Fibroblast of lung (primary cell): ENCODE results near the gene OSGIN1. TPM values are rescaled to one million over a fixed set of nuclear protein-coding genes. Genes with fewer than 3 reads are reported as not detected.

ENCODE experiments used
- DNase-seq, 2 donors: peaks; one replicate each; pipeline versions ENCODE4 v3.0.0 to v3.0.0-alpha.2; 2010; ENCODE audit warnings: low read depth in 2 of 2
- H2AFZ ChIP-seq: 2 replicates; pipeline ENCODE4 v1.5.1; 2012; ENCODE audit warnings: low read length, control low read depth, inconsistent platforms
- H3K27ac ChIP-seq: 2 replicates; pipeline ENCODE4 v1.5.1; 2011; ENCODE audit warnings: low read length, control low read depth; ENCODE audit not compliant: insufficient read depth
- H3K27me3 ChIP-seq: 2 replicates; pipeline ENCODE4 v1.5.1; 2011; ENCODE audit warnings: mild to moderate bottlenecking, low read length; ENCODE audit not compliant: control insufficient read depth, insufficient read depth
- H3K36me3 ChIP-seq: 2 replicates; pipeline ENCODE4 v1.5.1; 2011; ENCODE audit warnings: low read length; ENCODE audit not compliant: control insufficient read depth, insufficient read depth
- H3K4me1 ChIP-seq: 2 replicates; pipeline ENCODE4 v1.5.1; 2011; ENCODE audit warnings: low read length; ENCODE audit not compliant: control insufficient read depth, insufficient read depth; ENCODE audit errors: extremely low read depth
- H3K4me2 ChIP-seq: 2 replicates; pipeline ENCODE4 v1.5.1; 2011; ENCODE audit warnings: low read length, control low read depth; ENCODE audit not compliant: insufficient read depth; ENCODE audit errors: extremely low read depth
- H3K4me3 ChIP-seq, 4 experiments: fragments of 200-600 bp in 1 of 4; sonication (generic) in 1 of 4; replicated peaks in 1 of 4; 2 replicates each; pipeline ENCODE4 v1.5.1; 2011 to 2016; ENCODE audit warnings: low read length in 4 of 4, low read depth in 3 of 4, mild to moderate bottlenecking in 3 of 4, control low read depth in 2 of 4, inconsistent platforms in 1 of 4, mixed read lengths in 1 of 4; ENCODE audit not compliant: insufficient read depth in 1 of 4; ENCODE audit errors: control extremely low read depth in 1 of 4
- H3K79me2 ChIP-seq: 2 replicates; pipeline ENCODE4 v1.5.1; 2012; ENCODE audit warnings: mild to moderate bottlenecking, low read length, inconsistent platforms; ENCODE audit not compliant: control insufficient read depth, insufficient read depth
- H3K9ac ChIP-seq: 2 replicates; pipeline ENCODE4 v1.5.1; 2011; ENCODE audit warnings: mild to moderate bottlenecking, low read length, control low read depth; ENCODE audit not compliant: insufficient read depth
- H3K9me3 ChIP-seq: 2 replicates; pipeline ENCODE4 v1.5.1; 2012; ENCODE audit warnings: low read depth, low read length; ENCODE audit not compliant: control insufficient read depth, insufficient read depth
- H4K20me1 ChIP-seq: 2 replicates; pipeline ENCODE4 v1.5.1; 2011; ENCODE audit warnings: low read length; ENCODE audit not compliant: control insufficient read depth, insufficient read depth; ENCODE audit errors: extremely low read depth
- CTCF ChIP-seq, 2 donors: IDR thresholded peaks in 1 of 2; conservative IDR thresholded peaks in 1 of 2; 1 replicate in 1 of 2; 2 replicates in 1 of 2; pipeline ENCODE4 v1.5.1; 2011 to 2012; ENCODE audit warnings: low read length in 2 of 2, control low read depth in 1 of 2, inconsistent platforms in 1 of 2, low read depth in 1 of 2, mild to moderate bottlenecking in 1 of 2
- EZH2 ChIP-seq: IDR thresholded peaks from 2 replicates; pipeline ENCODE4 v1.5.1; 2012; ENCODE audit warnings: low read length, control low read depth, mild to moderate bottlenecking; ENCODE audit errors: missing control alignments
- polyA plus RNA-seq, 2 donors: library from polyadenylated mRNA; depleted of rRNA in 1 of 2; stranded (reverse) in 1 of 2; unstranded in 1 of 2; fragments of >200 nt; gene quantifications; 2 replicates each; pipeline ENCODE4 v1.2.1, GENCODE V29; 2011 to 2012; ENCODE audit warnings: missing spikeins in 1 of 2
- total RNA-seq: library from RNA; depleted of rRNA; stranded (reverse); fragments of >200 nt; gene quantifications from 2 replicates; pipeline ENCODE4 v1.2.1, GENCODE V29; 2014

OSGIN1 gene
- total and polyA plus RNA-seq, 2 donors (not counting 1 experiment from before 2014, with no cell fraction given), result 2.1 to 6.6 TPM

GRCh38 chr16:83969771-83970429 lies 16.9 kb downstream of the OSGIN1 start:
- DNase-seq, result no peak
- no peak overlapping the region for H2AFZ ChIP-seq
- H3K4me1 ChIP-seq, result no peaks in the 10 kb centered on the region
- H4K20me1 ChIP-seq, result no peaks in the 10 kb centered on the region
- no peaks in the 10 kb centered on the region for H3K79me2 ChIP-seq
- peaks cover 4% of the 10 kb centered on the region for H3K36me3 ChIP-seq
- no peak overlapping the region for H3K4me2 ChIP-seq
- no peak overlapping the region for H3K4me3 ChIP-seq
- peaks cover 4% of the 10 kb centered on the region for H3K27me3 ChIP-seq
- no peak overlapping the region for H3K9ac ChIP-seq
- H3K9me3 ChIP-seq, result no peaks in the 10 kb centered on the region
- no peak overlapping the region for H3K27ac ChIP-seq
- TF ChIP-seq EZH2 (no peak), CTCF (conservative IDR thresholded peaks at IDR 0.05 in 1 of 2, IDR thresholded peaks at IDR 0.05 in 1 of 2; ENCODE audit: low read depth in 1 of 2, low read length in 2 of 2) (no peak)

- peaks cover 3% of the 10 kb centered on the region for H3K36me3 ChIP-seq
- no peaks in the 10 kb centered on the region for H4K20me1 ChIP-seq
- H2AFZ ChIP-seq, result no peak overlapping the region
- H3K4me1 ChIP-seq, result no peaks in the 10 kb centered on the region
- H3K4me2 ChIP-seq, result no peak overlapping the region
- no peak overlapping the region for H3K27ac ChIP-seq
- no peak overlapping the region for H3K9ac ChIP-seq
- DNase-seq, result no peak
- H3K9me3 ChIP-seq, result no peaks in the 10 kb centered on the region
- no peaks in the 10 kb centered on the region for H3K79me2 ChIP-seq
- peaks cover 4% of the 10 kb centered on the region for H3K27me3 ChIP-seq
- TF ChIP-seq CTCF (conservative IDR thresholded peaks at IDR 0.05 in 1 of 2, IDR thresholded peaks at IDR 0.05 in 1 of 2; ENCODE audit: low read depth in 1 of 2, low read length in 2 of 2) (no peak), EZH2 (no peak)
- no peak overlapping the region for H3K4me3 ChIP-seq
Measured at GRCh38 chr16:83970430-83970815, 17.4 kb downstream of the OSGIN1 start.

GRCh38 chr16:83971165-83972130 lies 18.4 kb downstream of the OSGIN1 start:
- Histone ChIP-seq H3K27ac (no peak overlapping the region), H3K4me3 (no peak overlapping the region), H3K4me2 (no peak overlapping the region), H3K36me3 (no peaks in the 10 kb centered on the region), H3K9me3 (no peaks in the 10 kb centered on the region), H3K79me2 (no peaks in the 10 kb centered on the region), H3K4me1 (no peaks in the 10 kb centered on the region), H3K27me3 (peaks cover 4% of the 10 kb centered on the region), H3K9ac (no peak overlapping the region), H2AFZ (no peak overlapping the region), H4K20me1 (no peaks in the 10 kb centered on the region)
- TF ChIP-seq CTCF (conservative IDR thresholded peaks at IDR 0.05 in 1 of 2, IDR thresholded peaks at IDR 0.05 in 1 of 2; ENCODE audit: low read depth in 1 of 2, low read length in 2 of 2) (no peak), EZH2 (no peak)
- no peak for DNase-seq
